NCI-H2227 treated with DMSO at 0.1 percent for 48 hours (cell line): ENCODE measurements around the gene FREM1.

Source experiments
- DNase-seq: peaks from one replicate; lab custom pipeline; 2025; lab: John Stamatoyannopoulos, UW

FREM1 gene

DNA sequence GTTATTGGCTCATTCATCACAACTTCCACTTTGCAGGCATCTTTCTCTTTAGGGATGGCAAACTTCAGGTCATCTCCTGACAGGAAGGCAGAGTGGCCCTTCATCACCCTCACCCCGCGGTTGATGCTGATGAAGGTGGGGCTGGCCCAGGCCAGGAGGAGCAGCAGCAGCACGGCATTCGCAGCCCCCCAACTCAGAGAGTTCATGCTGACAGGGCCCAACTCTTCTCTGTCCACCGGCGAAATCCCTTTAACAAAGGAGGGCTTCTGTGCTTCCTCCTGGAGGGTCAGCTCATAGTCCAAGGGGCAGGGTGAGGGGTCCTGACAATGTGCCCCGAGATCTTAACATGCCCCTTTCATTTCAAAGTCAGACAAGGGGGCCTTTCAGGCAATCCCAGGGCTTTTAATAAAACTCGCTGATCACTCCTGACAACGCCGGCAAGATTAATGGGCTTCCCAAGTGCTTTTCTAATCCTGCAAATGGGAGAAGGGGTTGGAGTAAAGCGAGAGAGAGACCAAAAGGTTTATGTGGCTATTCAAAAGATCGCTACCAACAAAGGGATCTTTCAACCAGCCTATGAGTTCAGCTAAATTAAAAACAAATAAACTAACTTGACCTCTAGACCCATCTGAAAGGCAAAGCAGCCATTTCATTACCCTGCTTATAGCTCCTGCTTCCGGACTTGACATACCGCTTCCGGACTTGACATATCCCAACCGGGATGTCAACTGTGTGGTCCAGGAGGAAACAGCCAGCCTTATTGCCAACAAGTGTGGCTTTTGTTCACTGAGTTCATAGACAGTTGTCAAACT is 41.2 kb downstream of the FREM1 start:
- DNase-seq, result peak; percentile 18

DNA sequence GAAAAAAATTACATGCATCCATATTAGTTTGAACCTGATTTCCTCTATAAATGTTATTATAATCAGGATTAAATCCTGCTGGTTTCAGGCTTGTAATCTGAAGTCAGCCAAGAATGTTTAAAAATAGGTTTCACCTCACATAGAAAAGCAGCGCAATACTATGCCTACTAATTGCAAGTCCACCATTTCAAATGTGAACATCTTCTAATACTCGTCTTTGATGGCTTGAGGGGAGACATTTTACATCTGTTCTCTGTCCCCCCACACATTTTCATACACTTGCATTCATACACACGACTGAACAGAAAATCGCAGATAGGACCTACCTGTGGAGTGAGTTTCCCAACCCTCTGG is 41.8 kb downstream of the FREM1 start:
- no peak for DNase-seq

DNA sequence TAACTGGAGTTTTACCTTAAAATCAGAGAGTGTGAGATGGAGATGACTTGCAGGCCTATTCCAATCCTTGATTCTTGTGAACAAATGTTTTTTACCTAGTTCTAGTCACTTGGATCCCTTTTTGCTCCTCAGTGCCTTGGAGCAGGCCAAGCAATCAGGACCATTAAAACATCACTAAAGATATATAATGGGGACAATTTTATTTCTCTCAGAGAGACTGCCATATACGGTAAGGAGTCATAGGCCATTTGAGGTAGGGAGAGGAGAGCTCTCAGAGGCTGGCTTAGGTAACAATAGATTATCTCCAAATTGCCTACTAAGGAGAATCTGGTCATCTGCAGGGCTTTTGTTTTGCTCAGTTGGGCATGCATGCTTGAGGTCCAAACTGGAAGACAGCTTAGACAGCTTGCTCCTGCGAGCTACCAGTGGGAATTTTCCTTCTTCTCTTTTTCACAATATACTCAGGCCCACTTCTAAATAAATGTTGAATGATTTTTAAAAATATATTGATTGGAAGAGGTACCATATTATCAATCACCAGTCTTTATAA is 44.0 kb downstream of the FREM1 start:
- DNase-seq, result peak; percentile 22

DNA sequence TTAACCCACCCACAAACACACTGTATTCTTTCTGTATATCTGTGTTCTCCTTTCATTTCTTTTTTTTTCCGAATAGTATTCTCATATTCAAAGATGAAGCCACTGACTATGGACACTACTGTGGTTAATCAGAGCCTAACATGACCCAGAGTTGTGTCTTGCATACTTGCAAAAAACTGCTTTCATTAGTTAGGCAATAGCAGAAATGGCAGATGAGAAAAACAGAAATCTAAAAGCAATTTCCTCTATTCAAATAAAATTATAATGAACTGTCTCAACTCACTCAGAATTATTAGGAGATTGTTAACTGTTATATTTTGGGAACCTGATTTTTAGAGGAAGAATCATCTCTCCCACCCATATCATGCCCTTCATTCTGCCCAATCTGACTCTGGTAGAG is 45.9 kb downstream of the FREM1 start:
- DNase-seq, result no peak

DNA sequence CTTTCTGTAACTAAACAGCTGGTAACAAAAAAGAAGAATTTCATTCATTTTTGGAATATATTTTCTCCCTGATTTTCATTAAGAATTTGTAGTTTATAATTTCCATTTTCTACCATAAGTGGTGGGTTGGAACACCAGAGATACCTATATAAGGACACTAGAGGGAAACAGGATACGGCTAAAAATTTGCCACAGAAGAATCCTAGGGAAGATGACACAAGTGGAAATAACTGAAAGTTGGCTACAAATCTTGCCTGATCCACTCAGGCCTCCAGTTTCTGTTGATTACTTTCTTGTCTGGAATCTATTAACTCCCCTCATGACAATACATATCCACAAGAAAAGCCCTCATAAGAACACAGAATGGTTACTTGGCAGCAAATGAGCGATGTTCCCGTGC is 46.8 kb downstream of the FREM1 start:
- no peak for DNase-seq

DNA sequence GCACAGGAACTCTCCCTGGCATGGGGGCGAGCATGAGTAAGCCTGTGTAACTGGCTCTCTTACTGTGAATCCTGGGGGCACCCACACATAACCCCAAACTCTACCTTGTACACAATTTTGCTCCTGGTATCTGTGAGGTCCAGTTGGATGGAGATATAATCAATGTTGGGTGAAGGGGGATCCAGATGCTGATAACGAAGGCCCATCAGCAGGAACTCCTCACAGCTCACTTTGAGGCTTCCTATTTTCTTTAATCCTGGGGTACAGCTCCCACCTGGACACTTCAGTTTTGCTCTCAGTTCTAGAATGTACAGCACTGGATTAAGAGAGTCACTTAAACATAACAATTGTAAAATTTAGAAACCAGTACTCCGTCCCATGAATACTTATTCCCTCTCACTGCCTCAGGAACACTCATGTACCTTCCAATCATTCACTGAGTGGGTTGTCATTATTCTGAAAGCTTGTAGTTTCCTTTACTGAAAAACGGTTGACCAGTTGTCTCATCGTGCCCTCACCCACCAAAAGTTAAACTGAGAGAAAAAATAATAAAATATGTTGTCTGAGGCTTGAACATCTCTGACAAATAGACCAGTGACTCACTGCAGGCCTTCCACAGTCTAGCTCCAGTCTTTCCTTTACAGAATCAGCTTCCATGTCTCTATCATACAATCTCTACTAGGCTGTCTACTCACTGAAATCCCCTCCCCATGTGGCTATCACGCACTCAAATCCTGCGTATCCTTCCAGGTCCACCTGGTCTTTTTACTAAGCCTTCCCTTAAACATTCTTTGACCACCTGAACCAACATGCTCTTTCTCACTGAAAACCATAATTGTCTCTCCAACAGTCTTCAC is 52.6 kb downstream of the FREM1 start:
- DNase-seq, result no peak

DNA sequence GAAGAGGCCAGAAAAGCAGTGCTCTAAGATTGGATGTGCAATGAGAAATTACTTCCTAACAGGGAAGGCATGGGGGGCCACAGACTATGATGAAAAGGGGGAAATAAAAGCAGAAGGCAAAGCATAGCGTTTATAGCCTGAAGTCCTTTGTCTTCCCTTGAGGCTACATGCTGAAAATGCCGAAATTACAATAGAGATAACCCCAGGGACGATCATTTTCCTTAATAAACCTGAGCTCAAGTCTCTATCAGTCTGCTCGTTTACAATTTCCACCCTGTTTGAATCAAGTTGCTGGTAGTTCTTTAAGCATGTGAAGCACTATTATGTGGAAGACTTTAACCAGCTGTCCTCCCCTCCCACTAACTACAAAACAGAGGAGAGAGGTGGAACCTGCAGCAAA is 60.4 kb downstream of the FREM1 start:
- peak; percentile 56 for DNase-seq

DNA sequence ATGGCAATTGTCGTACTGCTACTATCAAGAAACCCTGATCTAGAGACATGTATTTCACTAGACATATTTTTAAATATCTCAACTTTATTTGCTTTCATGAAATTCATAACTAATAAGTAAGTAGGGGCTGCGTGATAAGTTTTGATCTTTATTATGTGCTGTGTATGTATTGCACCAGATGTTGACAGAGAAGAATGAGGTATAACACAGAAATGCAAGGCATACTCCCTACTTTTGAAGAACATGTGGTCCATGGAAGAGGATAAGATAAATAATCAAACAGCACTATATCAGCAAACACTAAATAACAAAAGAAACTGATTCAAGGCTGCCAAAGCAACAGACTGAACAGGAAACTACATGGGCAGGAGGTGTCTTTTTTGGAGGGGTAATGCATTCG is 60.9 kb downstream of the FREM1 start:
- DNase-seq, result no peak

DNA sequence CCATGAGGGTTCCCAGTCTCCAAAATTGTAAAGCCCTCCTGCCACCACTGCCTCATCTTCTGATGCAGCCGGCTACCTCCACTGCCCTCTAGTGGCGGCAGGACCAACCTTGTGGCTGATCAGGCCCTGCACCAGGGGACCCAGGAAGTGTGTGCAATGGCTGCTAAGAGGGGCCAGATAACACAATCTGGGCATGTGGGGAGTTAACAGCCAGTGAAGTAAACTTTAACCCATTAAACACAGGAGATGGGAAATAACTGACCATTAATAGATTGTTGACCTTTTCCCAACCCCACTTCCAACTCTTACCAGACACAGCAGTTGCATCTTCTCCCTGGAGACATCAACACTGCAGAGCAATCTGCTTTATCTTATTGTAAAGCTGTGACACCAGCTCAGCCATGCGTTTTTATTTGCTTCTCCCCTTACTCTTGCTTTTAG is 63.3 kb downstream of the FREM1 start:
- DNase-seq, result no peak

DNA sequence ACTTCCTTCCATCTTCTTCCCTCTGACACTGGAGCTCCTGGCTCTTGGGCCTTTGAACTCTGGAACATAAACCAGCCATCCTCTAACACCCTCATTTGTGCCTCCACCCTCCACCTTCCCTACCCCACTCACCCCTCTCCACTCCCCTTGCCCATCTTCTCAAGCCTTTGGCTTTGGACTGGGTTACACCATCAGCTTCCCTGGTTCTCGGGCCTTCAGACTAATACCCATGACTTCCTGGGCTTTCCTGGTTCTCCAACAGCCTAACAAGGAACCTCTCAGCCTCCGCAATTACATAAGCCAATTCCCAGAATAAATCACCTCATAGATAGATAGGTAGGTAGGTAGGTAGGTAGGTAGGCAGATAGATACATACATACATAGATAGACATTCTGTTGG is 67.1 kb downstream of the FREM1 start:
- DNase-seq, result no peak

DNA sequence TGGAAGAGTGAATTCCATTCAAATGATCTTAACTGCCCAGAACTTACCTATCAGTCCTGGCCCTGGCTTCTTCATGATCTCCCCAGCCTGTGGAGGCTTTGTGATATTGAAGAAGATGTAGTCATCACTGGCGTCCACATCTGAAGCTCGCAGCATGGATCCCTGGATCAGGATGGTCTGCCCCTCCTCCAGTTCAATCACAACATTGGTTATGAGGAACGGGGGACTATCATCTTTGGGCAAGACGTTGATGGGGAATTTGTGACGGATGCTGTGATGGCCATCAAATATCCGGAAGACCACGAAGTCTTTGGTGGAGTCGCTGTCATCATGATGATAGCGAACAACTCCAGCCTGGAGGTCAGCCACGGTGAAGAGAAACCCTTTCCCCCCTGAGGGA is 68.0 kb downstream of the FREM1 start:
- DNase-seq, result no peak

DNA sequence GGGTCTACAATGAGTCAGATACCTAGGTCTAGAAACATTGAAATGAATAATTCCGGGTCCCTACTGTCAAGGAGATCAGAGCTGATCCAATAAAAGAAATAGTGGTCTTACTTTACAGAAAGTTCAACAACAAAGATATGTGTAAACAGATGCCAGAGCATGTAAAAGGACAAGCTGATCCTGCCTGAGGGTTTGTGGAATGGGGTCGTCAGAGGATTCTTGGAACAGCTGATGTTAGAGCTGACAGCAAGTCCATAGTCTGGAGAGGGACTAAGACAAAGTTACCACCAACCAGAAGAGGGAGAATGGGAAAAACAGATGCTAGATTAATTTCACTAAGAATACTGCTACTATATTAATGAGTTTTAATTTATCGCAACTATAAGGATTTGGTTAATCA is 71.5 kb downstream of the FREM1 start:
- DNase-seq, result no peak

DNA sequence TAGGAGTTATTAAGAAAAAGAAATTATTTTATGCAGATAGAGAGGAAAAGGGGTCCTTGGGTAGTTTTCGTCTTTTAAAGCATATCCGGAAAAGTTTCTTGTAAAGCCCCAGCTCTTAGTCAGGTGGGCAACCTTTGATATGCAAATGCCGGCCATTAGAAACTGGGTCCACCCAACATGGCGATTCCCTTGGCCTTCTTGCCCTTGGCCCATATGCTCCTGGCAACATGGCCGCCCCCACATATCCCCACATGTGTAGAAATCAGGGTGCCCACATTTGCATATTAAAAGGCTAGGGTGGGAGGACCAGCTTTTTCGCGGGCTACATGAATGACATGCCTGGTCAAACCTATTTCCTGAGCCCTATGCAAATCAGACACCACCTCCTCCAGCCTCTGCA is 73.3 kb downstream of the FREM1 start:
- DNase-seq, result no peak

DNA sequence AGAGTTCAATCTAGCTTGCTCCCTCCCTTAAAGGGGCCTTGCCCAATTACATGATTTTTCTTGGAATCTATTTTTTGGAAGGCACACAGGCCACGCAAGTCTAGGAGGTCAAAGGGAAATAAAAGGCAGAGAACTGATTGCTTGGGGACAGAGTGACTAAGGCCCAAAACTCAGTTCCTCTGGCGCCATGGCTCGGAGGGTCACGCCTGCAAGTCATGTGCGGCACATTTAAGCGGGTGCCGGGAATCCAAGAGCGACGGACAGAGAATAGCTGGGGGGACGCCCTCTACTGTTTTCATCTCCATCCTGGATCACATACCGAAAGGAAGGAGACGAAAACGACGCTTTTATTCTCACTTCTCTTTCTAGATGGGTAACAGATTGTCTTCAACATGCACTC is 78.6 kb downstream of the FREM1 start:
- DNase-seq, result no peak

DNA sequence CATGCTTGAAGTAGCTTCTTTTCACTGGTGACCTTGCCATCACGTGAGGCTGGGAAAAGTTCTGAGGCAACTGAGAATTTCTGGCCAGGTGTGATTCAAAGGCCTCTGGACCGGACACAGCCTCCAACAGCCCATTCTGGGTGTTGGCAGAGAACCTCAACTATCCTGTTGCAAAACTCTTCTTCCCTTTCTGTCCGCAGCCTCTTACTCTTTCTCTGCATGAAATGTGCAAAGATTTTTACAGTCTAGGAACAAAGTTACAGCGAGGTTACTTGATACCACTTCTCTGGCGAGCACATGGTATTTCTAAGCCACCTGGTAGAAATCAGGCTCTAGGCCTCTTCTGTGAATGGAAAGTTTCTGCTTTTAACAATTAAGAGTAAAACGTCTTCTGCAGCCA is 79.2 kb downstream of the FREM1 start:
- no peak for DNase-seq

DNA sequence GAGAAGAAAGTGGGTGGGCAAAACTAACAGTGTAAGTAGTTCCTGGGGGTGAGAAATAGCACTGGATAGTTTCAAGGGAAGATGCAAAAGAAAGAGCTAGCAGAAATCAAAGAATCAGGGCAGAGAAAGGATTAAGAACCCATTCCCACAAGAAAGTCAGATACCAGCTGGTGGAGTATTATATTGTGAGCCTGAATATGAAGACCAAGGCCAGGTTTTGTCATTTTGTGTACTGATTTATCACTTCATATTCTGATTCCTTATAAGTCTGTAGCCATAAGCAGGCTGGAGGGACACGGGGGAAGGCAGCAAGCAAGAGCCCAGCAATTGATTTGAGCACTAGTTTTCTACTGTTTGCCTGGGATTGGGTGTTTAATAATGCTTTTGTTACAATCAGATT is 80.2 kb downstream of the FREM1 start:
- DNase-seq, result no peak

DNA sequence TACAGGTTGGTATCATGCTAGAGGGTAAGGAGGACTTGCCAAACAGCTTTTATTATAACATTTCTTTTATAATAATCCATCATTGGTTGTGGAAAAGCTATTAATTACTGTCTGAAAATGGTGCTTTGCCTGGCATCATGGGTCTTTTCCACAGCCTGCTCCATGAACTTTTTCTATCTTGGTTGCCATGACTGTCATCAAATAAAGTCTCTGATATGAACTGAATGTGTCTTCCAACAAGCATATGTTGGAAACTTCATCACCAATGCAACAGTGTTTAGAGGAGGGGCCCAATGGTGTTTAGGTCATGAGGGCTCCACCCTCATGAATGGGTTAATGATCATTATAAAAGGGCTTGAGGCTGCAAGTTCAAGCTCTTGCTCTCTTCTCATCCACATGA is 81.0 kb downstream of the FREM1 start:
- no peak for DNase-seq

DNA sequence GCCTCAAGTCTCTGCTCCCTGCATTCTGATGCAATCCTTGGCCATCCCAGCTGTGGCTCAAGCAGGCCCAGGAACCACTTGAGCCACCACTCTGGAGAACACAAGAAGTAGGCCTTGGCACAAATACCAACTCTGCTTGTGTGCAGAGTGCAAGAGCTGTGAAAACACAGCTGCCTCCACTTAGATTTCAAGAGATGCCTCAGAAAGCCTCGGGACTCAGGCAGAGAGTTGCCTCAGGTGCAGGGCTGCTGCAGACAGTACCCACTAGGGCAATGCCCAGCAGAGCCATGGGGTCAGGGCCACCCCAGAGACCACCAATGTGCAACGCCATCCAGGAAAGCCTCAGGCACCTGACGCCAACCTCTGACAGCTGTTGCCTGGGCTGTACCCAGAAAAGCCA is 82.4 kb downstream of the FREM1 start:
- DNase-seq, result no peak

DNA sequence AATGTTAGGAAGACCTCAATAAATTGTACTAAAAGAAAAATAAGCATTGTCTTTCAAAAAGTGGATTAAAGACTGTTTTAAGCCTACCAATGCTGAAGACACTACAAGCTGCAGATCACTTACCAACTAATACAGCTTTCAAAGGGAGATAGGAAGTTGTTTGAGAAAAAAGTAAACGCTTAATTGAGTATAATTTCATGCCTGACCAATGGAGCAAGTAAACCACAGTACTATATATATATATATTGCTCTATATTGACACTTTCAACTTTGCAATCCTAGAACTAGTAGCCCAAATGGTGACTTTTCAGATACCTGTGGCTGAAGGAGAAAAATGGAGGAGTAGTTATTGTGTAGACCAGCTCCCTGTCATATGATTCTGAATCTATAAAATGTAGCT is 85.7 kb downstream of the FREM1 start:
- DNase-seq, result no peak

DNA sequence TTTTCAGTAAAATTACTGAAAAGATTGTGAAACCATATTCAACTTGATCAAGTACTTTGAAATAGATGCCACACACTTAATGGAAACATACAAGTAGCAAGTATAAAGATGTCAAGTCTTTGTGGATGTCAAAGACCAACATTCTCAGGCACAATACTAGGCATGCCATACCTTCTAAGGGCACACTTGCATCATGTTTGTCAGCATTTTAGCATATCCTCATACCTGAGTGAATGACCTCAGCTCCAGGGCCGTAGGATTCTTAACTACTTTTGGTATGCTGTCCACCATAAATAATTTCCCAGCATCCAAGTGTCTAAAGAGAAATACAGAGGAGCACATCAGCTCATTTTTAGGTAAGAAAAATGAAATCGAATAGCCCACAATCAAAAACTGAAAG is 86.4 kb downstream of the FREM1 start:
- DNase-seq, result no peak

DNA sequence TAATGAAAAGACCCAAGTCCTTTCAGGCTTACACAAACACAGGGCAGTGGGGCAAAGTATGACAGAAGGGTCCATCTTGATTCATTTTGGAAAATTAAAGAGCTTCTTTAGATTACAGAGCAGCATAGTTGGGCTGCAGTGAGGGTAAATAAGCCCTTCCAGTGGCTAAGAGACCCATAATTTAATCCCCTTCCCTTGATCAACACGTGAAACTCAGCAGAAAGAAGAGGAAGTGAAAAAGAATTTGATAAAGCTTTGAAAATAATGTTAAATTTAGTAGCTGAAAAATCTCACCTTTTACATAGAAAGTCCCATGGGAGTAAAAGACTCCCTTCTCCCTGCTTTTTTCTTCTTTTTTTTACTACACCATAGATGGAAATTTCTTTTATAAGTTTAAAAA is 87.6 kb downstream of the FREM1 start:
- DNase-seq, result no peak

DNA sequence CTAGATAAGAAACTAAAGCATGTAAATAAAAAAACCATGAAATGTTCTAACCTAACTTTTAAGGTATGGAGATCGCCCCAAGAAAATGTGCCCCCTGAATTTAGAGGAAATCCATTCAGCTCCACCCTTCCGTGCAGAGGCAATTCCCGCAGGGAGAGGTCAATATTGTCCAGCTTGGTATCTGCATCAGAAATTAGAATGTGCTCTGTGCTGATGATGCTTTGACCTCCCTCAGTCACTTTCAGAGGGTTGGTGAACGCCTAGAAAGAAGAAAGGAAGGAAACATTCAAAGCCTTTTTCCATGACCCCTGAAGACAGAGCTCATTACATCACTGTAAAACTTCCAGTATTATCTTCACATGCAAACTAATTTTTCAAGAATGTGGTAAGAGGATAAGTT is 91.0 kb downstream of the FREM1 start:
- DNase-seq, result no peak

DNA sequence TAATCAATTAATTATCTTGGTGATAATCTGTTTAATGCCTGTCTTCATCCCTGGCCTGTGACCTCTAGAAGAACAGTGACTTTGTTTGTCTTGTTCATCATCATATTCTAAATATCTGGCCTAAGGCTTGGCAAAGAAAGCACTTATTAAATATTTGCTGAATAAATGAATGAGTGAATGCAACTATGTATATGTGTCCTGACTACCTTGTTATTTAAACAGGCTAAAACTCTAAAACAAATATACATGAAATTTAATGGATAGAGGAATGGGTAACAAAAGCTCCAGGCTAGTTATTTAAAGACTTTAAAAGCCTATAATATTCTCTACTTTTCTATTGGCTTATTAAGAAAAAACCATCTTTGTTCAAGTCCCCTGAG is 96.0 kb downstream of the FREM1 start:
- no peak for DNase-seq
